Activated CD8-positive, alpha-beta memory T cell treated with anti-CD3 and anti-CD28 coated beads for 4 hours (primary cell): ENCODE results near the gene STK32C.
"Not testable (repeated sequence)": the region's sequence is repeated elsewhere in the genome, so short reads cannot be mapped to it uniquely, and the experiment has no call there.

Experiments used
- DNase-seq, 2 donors: peaks; one replicate each; pipeline ENCODE4 v3.0.0-alpha.2; 2020; ENCODE audit warnings: low read depth in 2 of 2

Gene STK32C

DNA sequence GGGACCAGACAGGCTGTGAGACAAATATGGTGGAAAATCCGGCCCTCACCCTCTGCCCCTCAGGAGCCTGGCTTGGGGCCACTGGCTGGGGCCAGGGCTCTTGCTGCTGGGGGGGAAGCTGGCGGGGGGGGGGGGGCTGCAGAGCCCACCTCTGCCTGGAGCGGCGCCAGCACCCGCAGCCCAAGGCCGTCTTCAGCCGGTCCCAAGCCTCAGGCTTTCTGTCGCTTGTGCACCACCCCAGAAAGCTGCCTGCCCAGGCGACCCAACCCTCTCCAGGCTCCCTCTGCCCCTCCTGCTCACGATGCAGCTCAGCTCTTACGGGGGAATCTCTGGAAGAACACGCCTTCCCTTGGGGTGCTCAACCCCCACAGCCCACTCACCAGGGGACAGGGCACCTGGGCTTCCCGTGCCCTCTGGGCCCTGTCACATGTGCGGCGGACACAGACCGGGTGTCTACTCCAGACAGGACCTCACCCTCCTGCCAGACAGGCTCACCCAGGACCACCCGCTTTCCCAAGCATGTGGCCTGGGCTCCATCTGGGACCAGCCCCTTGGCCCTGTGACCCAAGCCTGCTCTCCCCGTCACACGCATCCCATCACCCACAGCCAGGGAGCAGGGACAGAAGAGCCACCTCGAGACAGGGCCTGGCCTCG, 77.1 kb downstream of the STK32C start:
- DNase-seq, result no peak

DNA sequence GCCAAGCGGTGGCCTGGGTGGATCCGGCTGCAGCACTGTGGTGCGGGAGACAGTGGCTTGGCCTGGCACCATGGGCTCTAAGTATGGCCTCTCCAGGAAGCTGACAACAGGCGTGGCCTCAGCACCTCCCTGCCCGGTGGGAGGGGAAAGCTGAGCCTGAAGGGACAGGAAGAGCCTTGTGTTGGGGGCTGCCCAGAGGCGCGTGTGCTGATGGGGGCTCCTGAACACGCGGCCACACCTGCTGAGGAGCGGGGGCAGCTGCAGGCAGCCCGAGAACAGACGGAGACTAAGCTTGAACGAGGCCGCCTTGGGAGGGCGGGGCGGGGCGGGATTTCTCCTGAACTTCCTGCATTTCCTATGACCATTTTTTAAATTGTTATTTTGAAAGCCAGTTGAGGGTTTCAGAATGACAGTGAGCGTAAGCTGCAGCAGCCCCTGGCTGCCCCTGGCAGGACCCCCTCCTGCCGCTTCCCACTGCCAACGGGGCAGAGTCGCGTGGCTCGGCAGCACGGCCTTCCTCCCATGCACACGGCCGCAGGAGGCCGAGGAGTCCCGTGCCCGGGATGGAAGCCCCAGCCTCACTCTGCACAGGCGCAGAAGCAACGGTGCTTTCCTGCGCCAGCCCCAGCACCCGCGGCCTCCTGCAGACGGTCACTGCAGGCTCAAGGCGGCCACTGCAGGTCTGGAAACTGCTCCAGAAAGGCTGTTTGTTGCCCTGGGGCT, 77.8 kb downstream of the STK32C start:
- DNase-seq, result no peak

DNA sequence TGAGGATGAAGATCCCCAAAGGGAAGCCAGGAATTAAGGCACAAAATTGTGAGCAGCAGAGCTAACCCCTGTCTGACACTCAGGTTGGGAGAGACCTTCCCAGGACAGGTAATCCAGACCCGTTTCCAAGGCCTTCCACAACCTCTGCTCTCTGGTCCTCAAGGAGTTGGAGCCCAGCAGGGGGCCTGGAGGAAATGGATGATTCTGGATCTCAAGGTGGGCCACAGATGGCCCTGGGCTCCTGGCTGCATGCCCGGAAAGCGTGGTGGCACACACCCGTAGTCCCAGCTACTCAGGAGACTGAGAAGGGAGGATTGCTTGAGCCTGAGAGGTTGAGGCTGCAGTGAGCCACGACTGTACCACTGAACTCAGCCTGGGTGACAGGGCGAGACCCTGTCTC, 78.7 kb downstream of the STK32C start:
- no peak for DNase-seq

DNA sequence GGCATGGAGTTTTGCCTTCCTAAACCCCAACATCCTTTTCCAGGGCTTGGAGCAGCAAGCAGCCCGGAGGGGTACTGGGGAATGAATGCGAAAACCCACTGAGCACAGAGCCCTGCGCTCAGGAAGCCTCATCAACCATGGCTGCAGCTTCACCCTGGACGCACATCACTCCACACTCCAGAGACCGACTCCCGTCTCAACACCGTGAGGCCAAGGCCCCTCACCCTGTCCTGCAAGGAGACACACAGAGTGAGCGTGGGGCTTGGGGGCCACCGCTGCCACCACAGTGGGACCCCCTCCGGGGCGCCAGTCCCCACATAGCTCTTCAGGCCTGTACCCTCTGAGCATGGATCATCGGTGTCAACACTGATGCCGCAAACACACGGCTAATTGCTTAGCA, 79.1 kb downstream of the STK32C start:
- no peak for DNase-seq

DNA sequence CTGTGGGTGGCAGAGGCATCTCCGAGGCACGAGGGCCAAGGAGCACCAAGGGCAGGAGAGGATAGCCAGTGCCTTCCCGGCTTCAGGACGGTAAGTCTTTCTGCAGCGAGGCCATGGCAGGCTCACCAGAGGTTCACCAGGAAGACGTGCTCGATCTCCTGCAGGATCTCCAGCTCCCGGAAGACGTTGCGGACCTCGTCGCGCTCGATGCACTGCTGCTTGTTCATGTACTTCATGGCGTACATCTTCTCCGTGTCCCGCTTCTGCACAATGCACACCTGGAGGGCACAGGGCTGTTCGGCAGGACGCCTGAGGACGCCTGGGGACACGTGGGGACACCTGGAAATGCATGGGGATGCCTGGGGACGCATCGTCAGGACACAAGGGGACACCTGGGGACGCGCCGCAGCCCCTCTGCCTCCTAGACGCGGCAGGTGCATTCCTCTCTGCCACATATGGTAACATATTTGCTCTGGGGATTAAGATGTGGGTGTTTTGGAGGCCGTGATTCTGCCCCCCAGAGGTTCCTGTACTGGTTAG, 79.8 kb downstream of the STK32C start:
- DNase-seq, result no peak

DNA sequence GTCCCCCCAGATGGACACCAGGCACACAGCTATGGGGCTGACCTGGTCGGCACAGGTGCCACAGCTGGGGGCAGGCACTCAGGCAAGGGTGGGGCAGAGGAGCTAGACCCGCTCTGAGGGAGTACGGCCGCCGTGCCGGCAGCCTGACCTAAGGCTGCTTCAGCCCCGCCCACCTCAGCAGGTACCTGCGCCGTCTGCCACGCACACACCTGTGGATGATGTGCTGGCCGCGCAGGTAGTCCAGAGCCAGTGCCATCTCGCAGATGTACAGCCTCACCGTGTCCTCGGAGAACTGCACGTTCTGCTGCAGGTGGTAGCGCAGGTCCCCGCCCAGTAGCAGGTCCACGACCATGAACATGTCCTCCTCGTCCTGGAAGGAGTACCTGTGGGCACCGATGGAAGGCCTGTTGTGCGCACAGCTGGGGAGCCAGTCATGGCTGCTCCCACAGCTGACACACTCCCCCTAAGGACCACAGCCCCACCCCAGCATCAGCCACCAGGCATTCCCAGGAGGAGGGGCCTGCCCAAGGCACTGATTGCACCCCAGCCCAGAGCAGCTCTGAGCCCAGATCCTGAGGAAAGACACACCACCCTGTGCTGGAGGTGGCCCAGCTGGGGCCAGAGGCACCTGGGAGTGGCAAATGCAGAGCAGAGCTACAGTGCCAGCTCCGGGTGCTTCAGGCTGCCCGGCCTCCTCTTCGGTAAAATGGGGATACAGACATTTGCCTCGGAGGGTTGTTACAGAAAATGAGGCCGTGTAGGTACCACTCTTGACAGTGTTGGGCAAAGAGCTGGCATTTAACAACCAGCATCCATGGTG, 81.0 kb downstream of the STK32C start:
- DNase-seq, result no peak

DNA sequence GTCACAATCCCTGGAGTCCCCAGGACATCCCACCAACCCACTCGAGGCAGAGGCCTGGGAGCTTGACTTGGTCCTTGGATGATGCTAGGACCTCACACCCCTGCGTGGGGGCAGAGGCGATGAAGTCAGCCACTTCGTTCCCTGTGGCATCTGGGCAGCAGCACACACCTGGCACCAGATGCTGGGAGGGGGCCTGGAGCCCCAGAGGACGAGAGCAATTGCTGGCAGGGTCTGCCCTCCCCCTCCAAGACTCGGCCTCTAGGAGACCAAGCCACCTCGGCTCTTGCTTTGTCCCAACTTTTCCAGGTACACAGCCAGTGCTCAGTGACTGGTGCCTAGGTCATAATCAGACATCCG, 81.9 kb downstream of the STK32C start:
- DNase-seq, result no peak

DNA sequence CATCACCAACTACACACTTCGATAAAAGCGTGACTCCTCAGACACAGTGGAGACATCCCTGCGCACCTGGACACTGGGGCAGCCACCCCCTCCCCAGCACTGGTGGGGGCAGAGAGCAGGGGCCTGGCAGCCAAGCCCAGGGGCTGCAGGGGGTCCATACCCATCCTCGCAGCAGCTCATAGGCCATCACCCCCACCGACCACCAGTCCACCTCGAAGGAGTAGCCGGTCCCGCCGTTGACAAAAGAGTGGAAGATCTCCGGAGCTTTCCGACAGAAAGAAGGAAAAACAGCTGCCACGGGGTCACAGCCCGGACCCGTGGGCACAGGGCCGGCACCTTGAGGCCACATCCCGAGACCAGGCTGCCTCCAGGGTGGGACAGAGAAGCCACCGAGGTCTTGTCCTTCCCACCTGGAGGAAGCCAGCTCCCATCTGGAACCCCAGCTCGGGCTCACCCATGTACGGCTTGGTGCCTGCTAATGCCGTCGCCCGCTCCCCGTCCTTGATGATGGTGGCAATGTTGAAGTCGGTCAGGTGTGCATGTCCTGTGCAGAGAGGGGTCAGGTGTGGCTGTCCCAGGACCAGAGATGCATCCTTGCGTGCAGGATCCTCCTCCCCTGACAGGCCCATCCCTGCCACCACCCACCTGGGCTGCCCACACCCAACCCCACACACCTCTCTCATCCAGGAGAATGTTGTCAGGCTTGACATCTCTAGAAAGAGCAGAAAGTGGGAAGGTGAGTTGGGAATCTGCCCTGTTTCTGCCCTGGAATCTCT, 82.5 kb downstream of the STK32C start:
- no peak for DNase-seq

DNA sequence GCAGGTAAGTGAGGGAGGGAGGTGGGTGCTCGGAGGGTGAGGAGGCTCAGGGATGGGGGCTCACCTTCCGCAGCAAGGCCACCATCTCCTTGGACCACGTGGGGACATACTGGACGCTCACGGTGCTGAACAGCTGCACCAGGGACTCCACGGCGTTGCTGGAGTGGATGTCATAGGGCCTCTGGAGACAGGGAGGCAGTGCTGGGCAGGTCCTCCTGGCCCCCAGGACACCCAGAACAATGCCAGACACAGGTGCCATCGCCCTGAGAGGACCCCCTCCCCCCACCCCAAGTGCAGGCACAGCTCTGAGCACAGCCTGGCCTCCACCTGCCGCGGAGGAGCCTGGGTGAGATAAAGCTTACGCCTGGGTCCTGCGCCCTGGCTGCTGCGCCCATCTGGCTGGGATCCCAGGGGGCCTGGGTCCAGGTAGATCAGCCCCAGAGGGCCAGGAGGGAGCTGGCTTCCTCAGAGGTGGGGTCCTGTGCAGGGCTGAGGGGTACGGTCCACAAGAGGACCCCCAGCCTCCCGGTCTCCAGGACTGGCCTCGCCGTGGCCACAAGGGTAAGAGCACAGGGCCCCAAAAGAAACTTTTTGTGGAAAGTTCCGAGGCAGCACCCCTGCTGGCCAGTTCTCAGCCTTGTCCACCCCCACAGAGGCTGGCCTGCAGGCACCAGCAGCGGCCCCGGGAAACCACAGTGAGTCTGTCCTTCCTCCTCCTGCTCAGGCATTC, 83.2 kb downstream of the STK32C start:
- no peak for DNase-seq

DNA sequence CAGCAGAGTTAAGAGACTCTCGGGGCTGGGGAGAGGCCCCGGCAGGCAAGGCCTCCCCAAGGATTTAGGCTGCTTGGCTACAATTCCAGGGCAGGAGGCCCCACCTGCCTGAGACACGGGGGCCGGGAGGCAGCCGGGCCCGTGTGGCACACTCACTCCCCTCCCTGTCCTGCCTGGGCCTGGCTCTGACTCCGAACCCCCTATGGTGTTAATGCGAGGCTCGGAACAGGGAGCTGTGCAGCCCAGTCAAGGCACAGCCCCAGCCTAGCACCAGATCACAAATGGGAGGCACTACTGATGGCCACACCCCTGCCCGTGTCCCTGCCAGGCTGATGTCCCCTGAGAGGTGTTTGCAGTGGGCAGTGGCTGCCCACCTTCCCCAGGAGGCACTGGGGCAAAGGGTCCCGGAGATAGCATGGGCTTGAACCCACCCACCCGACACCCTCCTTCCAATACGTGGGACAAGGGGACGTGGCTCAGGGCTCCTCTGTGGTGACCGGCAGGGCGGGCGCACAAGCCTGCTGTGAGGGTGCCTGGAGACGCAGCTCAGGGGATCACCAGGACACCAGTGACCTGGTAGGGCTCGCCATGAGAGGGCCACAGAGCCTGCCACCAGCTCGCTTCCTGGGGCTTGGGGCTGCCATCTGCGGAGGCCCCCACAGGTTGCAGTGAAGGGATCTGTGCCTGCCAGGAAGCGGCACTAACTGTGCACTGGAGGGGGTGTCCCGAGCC, 84.0 kb downstream of the STK32C start:
- DNase-seq, result no peak

DNA sequence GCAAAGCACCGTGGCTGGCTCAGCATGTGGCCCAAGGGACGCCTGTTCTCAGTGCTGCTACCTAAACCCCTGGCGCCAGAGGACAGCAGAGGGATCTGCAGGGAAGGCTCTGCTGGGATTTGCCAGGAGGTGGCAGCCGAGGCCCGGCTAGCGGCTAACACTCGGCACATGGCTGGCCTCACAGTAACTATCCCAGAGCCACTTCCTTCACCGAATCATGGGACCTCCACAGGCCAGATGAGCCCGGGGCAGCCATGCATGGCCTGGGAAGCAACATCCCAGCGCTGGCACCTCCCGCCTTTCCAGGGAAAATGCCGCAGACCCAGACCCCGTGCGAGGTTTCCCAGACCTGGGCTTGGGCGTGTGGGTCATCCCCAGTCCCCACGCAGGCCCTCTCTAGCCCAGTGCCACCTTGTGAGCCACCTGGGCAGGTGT, 84.6 kb downstream of the STK32C start:
- peak; percentile 15 to 29 for DNase-seq

DNA sequence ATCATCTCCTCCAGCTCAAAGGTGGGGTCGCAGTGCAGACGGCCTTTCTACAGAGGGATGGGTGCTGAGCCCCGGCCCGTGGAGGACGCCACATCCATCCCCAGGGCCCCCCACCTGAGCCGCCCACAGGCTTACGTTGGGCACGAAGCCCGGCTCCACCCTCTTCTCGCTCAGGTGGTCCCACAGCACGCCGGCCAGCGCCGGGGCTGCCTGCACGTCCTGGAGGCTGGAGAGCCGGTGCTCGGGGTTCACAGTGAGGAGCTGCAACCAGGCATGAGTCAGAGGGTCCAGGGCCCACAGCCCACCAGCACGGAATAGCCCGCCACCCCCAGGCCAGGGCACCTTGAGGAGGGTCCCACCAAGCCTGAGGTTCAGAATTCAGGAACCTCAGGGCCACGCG, 85.0 kb downstream of the STK32C start:
- DNase-seq, result no peak

DNA sequence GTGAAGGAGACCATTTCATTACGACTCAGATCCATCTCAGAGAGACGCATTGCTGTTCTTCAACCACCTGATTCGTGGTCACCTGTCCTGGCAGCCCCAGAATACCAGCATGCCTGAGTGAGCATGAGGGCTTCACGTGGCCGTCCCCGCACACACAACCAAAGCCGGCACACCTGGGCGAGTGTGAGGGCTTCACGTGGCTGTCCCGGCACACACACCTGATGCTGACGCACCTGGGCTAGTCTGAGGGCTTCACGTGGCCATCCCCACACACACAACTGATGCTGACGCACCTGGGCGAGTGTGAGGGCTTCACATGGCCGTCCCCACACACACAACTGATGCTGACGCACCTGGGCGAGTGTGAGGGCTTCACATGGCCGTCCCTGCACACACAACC, 86.8 kb downstream of the STK32C start:
- not testable (repeated sequence) for DNase-seq

DNA sequence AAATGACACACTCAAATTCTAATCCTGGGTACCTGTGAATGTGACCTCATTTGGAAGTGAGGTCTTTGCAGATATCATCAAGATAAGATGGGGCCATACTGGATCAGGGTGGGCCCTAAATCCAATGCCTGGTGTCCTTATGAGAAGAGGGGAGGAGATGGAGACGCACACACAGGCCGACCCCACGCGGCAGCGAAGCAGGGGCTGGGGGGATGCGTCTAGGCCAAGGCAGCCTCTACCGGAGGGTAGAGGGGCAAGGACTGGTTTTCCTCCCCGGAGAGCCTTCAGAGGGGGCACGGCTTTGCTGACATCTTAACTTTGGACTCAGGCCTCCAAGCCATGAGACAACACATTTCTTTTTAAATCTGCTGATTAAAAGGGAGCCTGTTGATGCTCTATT, 87.7 kb downstream of the STK32C start:
- DNase-seq, result no peak

DNA sequence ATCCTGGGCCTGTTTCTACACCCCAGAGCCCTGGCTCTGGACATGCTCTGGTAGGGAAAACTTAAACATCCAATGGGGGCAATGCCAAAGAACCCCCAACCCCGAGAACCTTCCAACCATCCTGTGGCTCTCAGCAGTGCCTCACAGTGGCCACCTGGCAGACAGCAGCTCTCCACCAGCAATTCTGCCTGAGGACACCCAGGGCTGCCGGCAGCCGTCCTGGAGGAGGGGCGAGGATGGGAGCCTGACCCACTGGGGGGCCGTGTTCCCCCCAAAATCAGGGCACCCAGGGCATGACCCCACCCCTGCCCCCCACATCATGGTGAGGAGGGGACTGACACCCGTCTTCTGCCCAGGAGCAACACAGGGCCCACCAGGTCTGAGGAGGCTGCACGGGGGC, 88.3 kb downstream of the STK32C start:
- no peak for DNase-seq

DNA sequence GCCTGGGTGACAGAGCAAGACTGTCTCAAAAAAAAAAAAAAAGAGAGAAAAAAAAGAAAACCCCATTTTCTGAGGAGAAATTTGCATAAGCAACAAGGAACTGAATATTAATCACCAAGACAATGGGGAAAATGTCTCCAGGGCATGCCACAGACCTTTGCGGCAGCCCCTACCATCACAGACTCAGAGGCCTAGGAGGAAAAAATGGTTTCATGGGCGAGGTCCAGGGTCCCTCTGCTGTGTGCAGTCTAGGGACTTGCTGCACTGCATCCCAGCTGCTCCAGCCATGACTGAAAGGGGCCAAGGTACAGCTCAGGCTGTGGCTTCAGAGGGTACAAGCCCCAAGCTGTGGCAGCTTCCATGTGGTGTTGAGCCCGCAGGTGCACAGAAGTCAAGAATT, 91.3 kb downstream of the STK32C start:
- not testable (repeated sequence) for DNase-seq

DNA sequence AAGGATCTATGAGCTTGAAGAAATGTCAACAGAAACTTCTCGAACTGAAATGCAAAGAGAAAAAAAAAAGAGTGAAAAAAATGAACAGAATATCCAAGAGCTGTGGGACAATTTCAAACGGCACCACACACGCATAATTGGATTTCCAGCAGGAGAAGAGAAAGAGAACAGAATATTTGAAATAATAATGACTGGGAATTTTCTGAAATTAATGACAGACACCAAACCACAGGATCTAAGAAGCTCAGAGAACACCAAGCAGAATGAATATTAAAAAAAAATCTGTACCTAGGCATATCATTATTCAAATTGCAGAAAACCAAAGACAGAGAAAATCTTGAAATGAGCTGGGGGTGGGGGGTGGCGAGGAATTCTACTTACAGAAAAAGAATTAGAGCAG, 93.8 kb downstream of the STK32C start:
- DNase-seq, result no peak

DNA sequence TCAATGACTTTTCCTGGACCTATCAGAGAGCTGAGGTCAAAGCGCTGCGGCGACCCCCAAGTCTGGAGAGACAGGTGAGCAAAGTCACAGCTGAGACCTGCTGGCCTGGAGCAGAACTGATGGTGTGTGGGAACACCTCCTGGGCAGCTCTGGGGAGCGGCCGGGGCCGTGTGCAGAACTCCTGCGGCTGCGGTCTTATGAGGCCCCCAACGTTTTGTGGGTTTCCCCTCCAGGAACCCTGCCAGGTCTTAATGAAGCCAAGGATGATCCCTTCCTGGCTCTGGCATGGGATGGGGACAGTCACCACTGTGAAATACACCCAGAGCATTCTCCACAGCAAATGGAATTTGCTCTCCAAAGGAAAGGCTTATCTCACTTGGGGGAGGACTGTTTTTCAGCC, 94.9 kb downstream of the STK32C start:
- DNase-seq, result no peak

DNA sequence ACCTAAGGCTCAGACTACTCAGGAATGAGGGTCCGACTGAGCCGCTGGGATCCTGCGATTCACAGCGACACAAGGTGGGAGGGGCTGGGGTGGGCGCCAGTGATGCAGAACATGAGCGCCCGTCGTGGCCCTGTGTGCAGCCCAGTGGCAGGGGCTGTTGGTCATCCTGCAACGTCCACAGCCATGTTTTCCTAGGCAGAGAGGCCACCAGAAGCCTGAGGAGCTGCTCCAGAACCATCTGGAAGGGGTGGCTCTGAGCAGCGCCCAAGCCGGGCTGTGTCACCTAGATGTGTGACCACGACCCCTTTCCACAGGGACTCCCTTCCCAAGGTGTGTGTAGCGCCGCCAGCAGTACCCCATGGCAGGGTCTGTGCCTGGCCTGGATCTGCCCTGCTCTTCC, 96.5 kb downstream of the STK32C start:
- DNase-seq, result no peak

DNA sequence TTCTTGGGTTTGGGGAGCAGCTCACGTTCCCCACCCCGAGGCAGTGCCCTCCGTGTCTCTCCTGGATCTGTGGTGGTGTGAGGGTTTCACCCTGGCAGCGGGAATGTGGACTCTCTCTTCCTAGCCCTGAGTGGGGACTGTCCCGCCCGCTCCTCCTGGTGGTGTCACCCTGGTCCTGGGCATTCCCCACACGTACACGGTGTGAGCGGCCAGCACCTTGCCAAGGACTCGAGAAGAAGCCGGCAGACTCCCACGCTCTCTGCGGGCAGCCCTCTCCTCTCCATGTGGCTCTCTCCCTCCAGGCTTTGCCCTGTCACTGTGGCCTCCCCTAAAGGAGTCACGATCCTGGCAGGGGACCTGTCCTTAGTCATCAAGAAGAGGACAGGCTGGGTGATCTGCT, 97.0 kb downstream of the STK32C start:
- no peak for DNase-seq
